Neuronal stem cell (in vitro differentiated cells): Measurements from ENCODE around the gene NHS.
A peak's percentile ranks its signal among the peaks of the same experiment; 100 is the strongest.

ENCODE experiments used
- DNase-seq: peaks from one replicate; pipeline ENCODE4 v3.0.0-alpha.2; 2013; ENCODE audit warnings: low spot score
- H2AFZ ChIP-seq: one replicate; pipeline ENCODE4 v1.6.1; 2013; ENCODE audit warnings: mild to moderate bottlenecking, low read length, inconsistent platforms
- H2AK5ac ChIP-seq: 2 replicates; pipeline ENCODE4 v1.6.1; 2013; ENCODE audit warnings: low read depth, mild to moderate bottlenecking, inconsistent platforms, low read length, moderate library complexity, mixed read lengths
- H2BK120ac ChIP-seq: 2 replicates; pipeline ENCODE4 v1.6.1; 2013; ENCODE audit warnings: low read depth, mild to moderate bottlenecking, inconsistent platforms, low read length, moderate library complexity, mixed read lengths
- H2BK12ac ChIP-seq: one replicate; pipeline ENCODE4 v1.6.1; 2013; ENCODE audit warnings: low read length, inconsistent platforms
- H2BK15ac ChIP-seq: 2 replicates; pipeline ENCODE4 v1.6.1; 2013; ENCODE audit warnings: mild to moderate bottlenecking, low read length, inconsistent platforms, mixed read lengths
- H2BK5ac ChIP-seq: one replicate; pipeline ENCODE4 v1.6.1; 2013; ENCODE audit warnings: inconsistent platforms, mild to moderate bottlenecking, low read length, moderate library complexity
- H3K14ac ChIP-seq: one replicate; pipeline ENCODE4 v1.6.1; 2013; ENCODE audit warnings: low read length, inconsistent platforms
- H3K18ac ChIP-seq: 2 replicates; pipeline ENCODE4 v1.6.1; 2013; ENCODE audit warnings: low read length, inconsistent platforms
- H3K23ac ChIP-seq: 2 replicates; pipeline ENCODE4 v1.6.1; 2013; ENCODE audit warnings: low read depth, mild to moderate bottlenecking, mixed read lengths, low read length, inconsistent platforms; ENCODE audit not compliant: poor library complexity
- H3K27ac ChIP-seq: replicated peaks from 3 replicates; pipeline ENCODE4 v1.5.1; 2013; ENCODE audit warnings: low read length, inconsistent platforms
- H3K27me3 ChIP-seq, 3 experiments: 2 replicates each; pipeline ENCODE4 v1.6.1; 2013; ENCODE audit warnings: low read length in 3 of 3, mild to moderate bottlenecking in 2 of 3, inconsistent platforms in 1 of 3, low read depth in 1 of 3, mixed read lengths in 1 of 3, moderate library complexity in 1 of 3; ENCODE audit not compliant: control insufficient read depth in 3 of 3, insufficient read depth in 3 of 3
- H3K36me3 ChIP-seq, 2 donors: replicated peaks in 1 of 2; 2 replicates each; pipeline ENCODE4 v1.6.1; 2013; ENCODE audit warnings: low read length in 2 of 2; ENCODE audit not compliant: control insufficient read depth in 2 of 2, insufficient read depth in 2 of 2
- H3K4ac ChIP-seq: 2 replicates; pipeline ENCODE4 v1.6.1; 2013; ENCODE audit warnings: inconsistent platforms, mild to moderate bottlenecking, low read length, moderate library complexity
- H3K4me1 ChIP-seq, 2 donors: 1 replicate in 1 of 2; 2 replicates in 1 of 2; pipeline ENCODE4 v1.6.1; 2013; ENCODE audit warnings: low read length in 2 of 2, low read depth in 1 of 2; ENCODE audit not compliant: control insufficient read depth in 2 of 2, insufficient read depth in 1 of 2
- H3K4me2 ChIP-seq: one replicate; pipeline ENCODE4 v1.6.1; 2013; ENCODE audit warnings: mild to moderate bottlenecking, low read length, inconsistent platforms; ENCODE audit not compliant: insufficient read depth, poor library complexity, severe bottlenecking
- H3K4me3 ChIP-seq, 2 donors: 2 replicates each; pipeline ENCODE4 v1.5.1; 2013; ENCODE audit warnings: low read length in 2 of 2, mild to moderate bottlenecking in 2 of 2, inconsistent platforms in 1 of 2, moderate library complexity in 1 of 2
- H3K79me1 ChIP-seq: one replicate; pipeline ENCODE4 v1.6.1; 2013; ENCODE audit warnings: low read depth, mild to moderate bottlenecking, inconsistent platforms, low read length, moderate library complexity
- H3K9ac ChIP-seq: one replicate; pipeline ENCODE4 v1.6.1; 2013; ENCODE audit warnings: mild to moderate bottlenecking, low read depth, low read length, inconsistent platforms; ENCODE audit not compliant: poor library complexity
- H3K9me3 ChIP-seq, 2 donors: replicated peaks in 1 of 2; 2 replicates each; pipeline versions ENCODE3 to v1.6.1; 2013; ENCODE audit warnings: low read length in 2 of 2, mild to moderate bottlenecking in 2 of 2, inconsistent platforms in 1 of 2, low read depth in 1 of 2, mixed read lengths in 1 of 2, moderate library complexity in 1 of 2; ENCODE audit not compliant: control insufficient read depth in 2 of 2, insufficient read depth in 1 of 2
- H4K8ac ChIP-seq: one replicate; pipeline ENCODE4 v1.6.1; 2013; ENCODE audit warnings: low read depth, mild to moderate bottlenecking, inconsistent platforms, low read length, moderate library complexity
- H4K91ac ChIP-seq: one replicate; pipeline ENCODE4 v1.6.1; 2013; ENCODE audit warnings: low read length, low read depth, mild to moderate bottlenecking, inconsistent platforms; ENCODE audit not compliant: poor library complexity
- WGBS, 2 donors: extraction: QIAGEN DNeasy Blood & Tissue Kit; methylation state at CpG; one replicate each; pipeline ENCODE4 v1.1.7; 2013; ENCODE audit warnings: missing lambda C conversion rate in 2 of 2, mixed read lengths in 1 of 2; ENCODE audit not compliant: insufficient read length in 2 of 2, insufficient replicate concordance in 1 of 2; ENCODE audit errors: extremely low coverage in 2 of 2; 5-methylcytosine and 5-hydroxymethylcytosine counted together

Gene NHS

GRCh38 chrX:17735406-17735805 is 360.4 kb downstream of the NHS start:
- Histone ChIP-seq H3K4me3 (no peak overlapping the region), H2BK120ac (no peak overlapping the region), H4K91ac (no peak overlapping the region), H3K4ac (no peak overlapping the region), H3K9ac (no peak overlapping the region), H2AK5ac (no peak overlapping the region), H2BK5ac (no peak overlapping the region), H2AFZ (no peak overlapping the region), H3K9me3 (no peaks in the 10 kb centered on the region), H3K27me3 (no peaks in the 10 kb centered on the region), H3K4me2 (no peak overlapping the region), H2BK15ac (no peak overlapping the region), H3K18ac (no peak overlapping the region), H3K14ac (no peak overlapping the region), H3K36me3 (peaks cover 0 to 6% of the 10 kb centered on the region in 2 donors), H3K4me1 (peaks cover 0 to 15% of the 10 kb centered on the region in 2 donors), H3K23ac (no peak overlapping the region), H3K79me1 (peaks cover 2% of the 10 kb centered on the region), H2BK12ac (no peak overlapping the region), H4K8ac (no peak overlapping the region), H3K27ac (no peak overlapping the region)
- no CpG with 5 or more reads among the region's 5 CpGs for WGBS, 2 donors
- no peak for DNase-seq

GRCh38 chrX:17736478-17736855 is 361.5 kb downstream of the NHS start:
- H3K27me3 ChIP-seq: no peaks in the 10 kb centered on the region
- peak overlapping the region; percentile 70 for H2AFZ ChIP-seq
- H3K79me1 ChIP-seq: peaks cover 2% of the 10 kb centered on the region
- DNase-seq: no peak
- H3K4ac ChIP-seq: no peak overlapping the region
- no peak overlapping the region for H2BK5ac ChIP-seq
- no peak overlapping the region for H4K8ac ChIP-seq
- WGBS, 2 donors: no CpG with 5 or more reads among the region's 5 CpGs
- no peak overlapping the region for H2AK5ac ChIP-seq
- no peak overlapping the region for H2BK12ac ChIP-seq
- H2BK15ac ChIP-seq: no peak overlapping the region
- no peak overlapping the region for H2BK120ac ChIP-seq
- no peak overlapping the region for H3K4me2 ChIP-seq
- H3K27ac ChIP-seq: peak overlapping the region; percentile 69
- H3K4me1 ChIP-seq: peaks cover 3 to 15% of the 10 kb centered on the region in 2 donors
- no peak overlapping the region for H4K91ac ChIP-seq
- H3K36me3 ChIP-seq: peaks cover 0 to 6% of the 10 kb centered on the region in 2 donors
- H3K9me3 ChIP-seq: no peaks in the 10 kb centered on the region
- no peak overlapping the region for H3K9ac ChIP-seq
- H3K23ac ChIP-seq: no peak overlapping the region
- H3K18ac ChIP-seq: no peak overlapping the region
- peak overlapping the region; percentile 54 to 78 for H3K4me3 ChIP-seq
- H3K14ac ChIP-seq: no peak overlapping the region

GRCh38 chrX:17736856-17737709 is 362.1 kb downstream of the NHS start, which contains the start of gene SCML1:
SCML1 (plus strand) TSS chrX:17737493; CDS start chrX:17744187, 6,694 bp downstream.
- H3K4ac ChIP-seq: no peak within 1 kb of the TSS
- no peak within 1 kb of the TSS for H2BK12ac ChIP-seq
- peaks cover 3 to 15% of the 10 kb centered on the region in 2 donors for H3K4me1 ChIP-seq
- H3K23ac ChIP-seq: no peak within 1 kb of the TSS
- H3K27ac ChIP-seq: peak within 1 kb of the TSS; percentile 69
- DNase-seq: peak; percentile 92
- H3K9me3 ChIP-seq: no peaks in the 10 kb centered on the region
- peak within 1 kb of the TSS; percentile 70 for H3K9ac ChIP-seq
- H4K8ac ChIP-seq: no peak within 1 kb of the TSS
- no CpG with 5 or more reads among the region's 67 CpGs for WGBS, 2 donors
- no peak within 1 kb of the TSS for H3K18ac ChIP-seq
- no peak within 1 kb of the TSS for H2BK15ac ChIP-seq
- peak within 1 kb of the TSS; percentile 85 for H2AFZ ChIP-seq
- H3K79me1 ChIP-seq: peaks cover 2% of the 10 kb centered on the region
- H3K4me3 ChIP-seq: peak within 1 kb of the TSS; percentile 86 to 96
- H2BK5ac ChIP-seq: no peak within 1 kb of the TSS
- H2AK5ac ChIP-seq: no peak within 1 kb of the TSS
- H3K14ac ChIP-seq: no peak within 1 kb of the TSS
- H3K4me2 ChIP-seq: peak within 1 kb of the TSS; percentile 54
- no peak within 1 kb of the TSS for H4K91ac ChIP-seq
- no peak within 1 kb of the TSS for H2BK120ac ChIP-seq
- peaks cover 0 to 5% of the 10 kb centered on the region in 2 donors for H3K36me3 ChIP-seq
- no peaks in the 10 kb centered on the region for H3K27me3 ChIP-seq

GRCh38 chrX:17737710-17737985 is 362.6 kb downstream of the NHS start:
- Histone ChIP-seq H3K36me3 (no peaks in the 10 kb centered on the region), H3K27ac (no peak overlapping the region), H3K27me3 (no peaks in the 10 kb centered on the region), H3K23ac (no peak overlapping the region), H2BK5ac (no peak overlapping the region), H3K4me1 (peaks cover 3 to 15% of the 10 kb centered on the region in 2 donors), H3K4ac (no peak overlapping the region), H2AFZ (peak overlapping the region; percentile 85), H2BK12ac (no peak overlapping the region), H3K9ac (peak overlapping the region; percentile 70), H2AK5ac (no peak overlapping the region), H3K4me2 (peak overlapping the region; percentile 54), H3K18ac (no peak overlapping the region), H2BK120ac (no peak overlapping the region), H3K14ac (no peak overlapping the region), H3K4me3 (peak overlapping the region; percentile 86 to 96), H3K79me1 (peaks cover 2% of the 10 kb centered on the region), H4K91ac (no peak overlapping the region), H3K9me3 (no peaks in the 10 kb centered on the region), H4K8ac (no peak overlapping the region), H2BK15ac (no peak overlapping the region)
- DNase-seq: peak; percentile 6
- no CpG with 5 or more reads among the region's 15 CpGs for WGBS, 2 donors
